NCI-H2107 (cell line): ENCODE measurements around the gene TMEM132E.

Source experiments
- DNase-seq: peaks from one replicate; lab custom pipeline; 2025; lab: John Stamatoyannopoulos, UW

Gene TMEM132E

GRCh38 chr17:34634551-34635160, 55.3 kb downstream of the TMEM132E start:
- no peak for DNase-seq

GRCh38 chr17:34635876-34636275, 56.5 kb downstream of the TMEM132E start:
- no peak for DNase-seq

- no peak for DNase-seq
Measured at GRCh38 chr17:34637041-34637547, 57.7 kb downstream of the TMEM132E start.

GRCh38 chr17:34637548-34638525, 58.5 kb downstream of the TMEM132E start:
- no peak for DNase-seq

DNA sequence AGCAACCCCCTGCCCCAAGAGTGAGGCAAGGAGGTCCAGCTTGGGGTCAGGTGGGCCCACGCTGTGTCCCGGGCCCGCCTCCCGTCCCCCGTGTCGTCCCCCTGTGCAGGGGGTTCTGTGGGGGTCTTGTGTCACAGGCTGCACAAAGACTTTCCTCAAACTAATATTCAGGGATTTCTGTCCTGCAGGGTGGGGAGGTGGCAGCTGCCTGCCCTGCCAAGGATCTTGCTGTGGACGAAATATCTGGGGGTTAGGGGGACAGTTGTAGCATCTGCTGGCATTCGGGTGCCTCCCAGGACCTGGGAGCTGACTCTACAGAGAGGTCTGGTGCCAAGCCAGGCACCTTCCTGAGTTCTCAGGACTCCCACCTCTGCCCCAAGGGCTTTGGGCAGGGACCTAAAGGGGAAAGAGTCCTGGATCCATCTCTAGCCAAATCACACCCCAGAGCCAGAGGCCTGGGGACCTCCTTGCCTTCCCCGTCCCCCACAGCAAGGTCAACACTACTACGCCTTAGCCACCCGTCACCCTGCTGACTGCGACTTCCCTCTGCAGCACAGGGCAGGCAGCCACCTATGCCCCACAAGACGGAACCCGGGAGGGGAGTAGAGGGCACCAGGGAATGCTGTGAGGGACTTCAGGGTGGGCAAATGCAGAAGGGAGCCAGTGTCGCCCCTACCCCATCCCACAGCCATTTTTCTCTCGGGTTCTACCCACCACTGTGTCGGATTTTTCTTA, 59.3 kb downstream of the TMEM132E start:
- DNase-seq: no peak

DNA sequence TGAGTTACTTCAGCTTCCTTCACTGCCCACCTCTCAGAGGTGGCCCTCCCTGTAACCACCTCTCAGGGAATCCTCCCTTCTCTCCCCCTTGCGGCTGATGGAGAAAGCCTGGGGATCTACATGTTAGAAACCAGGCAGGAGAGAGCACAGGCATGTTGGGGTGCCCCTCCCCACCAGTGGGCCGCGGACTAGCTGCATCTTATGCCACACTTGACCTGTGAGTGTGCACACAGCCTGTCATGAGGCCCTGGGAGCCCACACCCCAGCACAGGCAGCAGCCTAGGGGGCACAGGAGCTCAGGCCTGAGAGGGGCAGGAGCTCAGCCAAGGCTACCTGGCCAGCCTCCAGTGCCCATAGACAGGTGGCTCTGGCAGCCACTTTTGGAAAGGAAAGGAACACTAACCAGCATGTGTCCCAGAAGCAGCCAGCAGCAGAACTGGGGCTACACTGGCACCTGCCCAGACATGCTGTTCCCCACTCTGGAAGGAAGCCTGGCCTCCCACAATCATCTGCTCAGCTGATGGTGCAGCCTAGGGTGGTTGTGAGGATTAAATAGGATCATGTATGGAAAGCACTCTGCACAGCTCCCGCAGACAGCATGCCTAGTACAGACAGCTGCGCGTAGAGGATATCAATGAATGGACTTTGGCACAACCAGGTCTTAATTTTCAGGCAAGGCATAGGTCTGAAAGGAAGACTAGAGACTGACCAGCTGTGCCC, 60.5 kb downstream of the TMEM132E start:
- DNase-seq: peak; percentile 56

GRCh38 chr17:34641368-34641767, 62.0 kb downstream of the TMEM132E start:
- DNase-seq: no peak

DNA sequence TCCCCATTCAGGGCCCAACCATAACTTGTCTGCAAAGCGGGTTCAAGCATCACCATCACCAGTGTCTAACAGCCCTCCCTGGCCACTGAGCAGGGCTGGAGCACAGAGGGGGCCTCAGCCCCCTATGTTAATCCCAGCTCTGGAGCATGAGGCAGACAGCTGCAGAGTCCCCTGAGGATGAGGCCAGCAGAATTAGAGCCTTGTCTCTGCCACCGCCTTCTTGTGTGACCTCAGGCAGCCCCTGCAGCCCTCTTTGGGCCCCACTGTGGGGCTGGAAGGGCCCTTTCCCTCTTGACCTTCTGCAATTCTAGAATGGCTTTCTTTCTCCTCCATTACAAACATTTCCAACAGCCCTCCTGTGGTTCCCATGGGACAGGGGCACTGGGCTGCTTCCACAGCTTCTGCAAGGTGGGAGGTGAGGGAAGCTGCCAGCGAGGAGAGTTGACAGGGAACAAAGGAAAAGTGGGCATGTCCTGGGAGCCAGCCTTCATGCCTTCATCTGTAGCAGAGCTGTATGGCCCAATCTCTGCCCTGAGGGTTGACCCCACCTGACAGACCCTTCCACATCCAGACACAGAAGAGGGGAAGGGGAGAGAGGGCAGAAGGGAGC, 65.7 kb downstream of the TMEM132E start:
- no peak for DNase-seq

- peak; percentile 94 for DNase-seq
Measured at GRCh38 chr17:34645594-34645993, 66.2 kb downstream of the TMEM132E start.

- no peak for DNase-seq
Measured at GRCh38 chr17:34647511-34647910, 68.1 kb downstream of the TMEM132E start.

GRCh38 chr17:34650051-34650750, 70.8 kb downstream of the TMEM132E start:
- DNase-seq: no peak

- DNase-seq: no peak
Measured at GRCh38 chr17:34651402-34651811, 72.0 kb downstream of the TMEM132E start.

- no peak for DNase-seq
Measured at GRCh38 chr17:34652021-34652555, 72.7 kb downstream of the TMEM132E start.

GRCh38 chr17:34653511-34653910, 74.1 kb downstream of the TMEM132E start:
- no peak for DNase-seq

DNA sequence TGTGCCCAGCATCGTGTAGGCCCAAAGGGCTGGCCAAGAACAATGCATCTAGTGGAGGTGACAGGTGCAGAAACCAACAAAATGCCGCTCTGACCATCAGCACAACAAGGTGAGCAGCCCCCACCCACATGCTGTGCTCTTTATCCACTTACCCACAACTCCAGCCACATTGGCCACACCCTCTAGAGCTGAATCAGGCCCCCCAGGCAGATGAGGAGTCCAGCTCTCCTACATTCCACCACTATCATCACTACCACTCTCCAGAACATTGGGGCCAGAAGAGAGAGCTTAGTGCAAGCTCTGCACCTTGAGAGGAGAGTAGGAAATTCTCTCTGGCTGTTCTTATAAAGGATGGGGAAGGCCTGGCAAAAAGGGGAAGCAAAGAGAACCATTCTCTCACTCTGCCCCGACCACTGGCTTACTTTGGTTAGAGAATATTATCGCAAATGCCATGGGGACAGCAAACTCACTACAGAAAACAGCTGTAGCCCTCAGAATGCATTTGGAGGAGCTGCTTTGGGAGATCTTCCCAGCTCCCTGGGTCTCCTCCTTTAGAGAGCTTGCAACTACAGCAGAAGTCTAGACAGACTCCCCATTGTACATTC, 75.0 kb downstream of the TMEM132E start:
- DNase-seq: no peak

GRCh38 chr17:34654881-34655276, 75.5 kb downstream of the TMEM132E start:
- no peak for DNase-seq

GRCh38 chr17:34656801-34657200, 77.4 kb downstream of the TMEM132E start:
- DNase-seq: no peak

DNA sequence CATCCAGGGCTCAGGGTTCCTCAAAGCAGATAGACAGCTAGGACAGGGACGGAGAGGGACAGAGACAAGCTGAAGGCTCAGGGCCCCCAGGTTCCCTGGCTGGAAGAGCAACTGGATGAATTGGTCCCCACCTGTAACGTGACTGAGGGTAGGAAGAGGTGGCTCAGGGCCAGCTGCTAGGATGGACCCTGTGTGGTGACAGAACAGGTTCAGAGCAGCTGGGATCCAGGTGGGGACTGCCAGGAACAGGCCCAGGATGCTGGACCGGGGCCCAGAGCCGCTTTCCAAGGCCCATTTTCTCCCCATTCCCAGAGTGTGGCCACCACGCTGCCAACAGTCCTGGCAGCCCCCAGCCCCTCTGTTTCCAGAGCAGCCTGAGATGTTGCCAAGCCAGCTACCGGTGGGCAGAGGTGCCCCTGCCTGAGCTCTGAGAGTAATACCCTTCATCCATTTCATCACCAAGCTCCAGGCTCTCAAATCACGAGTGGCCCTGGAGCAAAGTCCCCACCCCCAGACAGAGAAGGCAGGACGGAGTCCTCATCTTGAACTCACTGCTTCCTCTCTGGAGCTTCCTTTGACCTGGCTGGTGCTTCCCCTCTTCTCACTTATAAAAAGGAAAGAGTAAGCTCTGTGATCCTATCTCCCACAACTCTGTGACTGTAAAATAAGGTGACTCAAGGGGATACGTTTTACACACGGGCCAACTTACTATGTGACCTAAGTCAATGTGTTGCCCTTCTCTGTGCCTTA, 79.6 kb downstream of the TMEM132E start:
- DNase-seq: no peak

DNA sequence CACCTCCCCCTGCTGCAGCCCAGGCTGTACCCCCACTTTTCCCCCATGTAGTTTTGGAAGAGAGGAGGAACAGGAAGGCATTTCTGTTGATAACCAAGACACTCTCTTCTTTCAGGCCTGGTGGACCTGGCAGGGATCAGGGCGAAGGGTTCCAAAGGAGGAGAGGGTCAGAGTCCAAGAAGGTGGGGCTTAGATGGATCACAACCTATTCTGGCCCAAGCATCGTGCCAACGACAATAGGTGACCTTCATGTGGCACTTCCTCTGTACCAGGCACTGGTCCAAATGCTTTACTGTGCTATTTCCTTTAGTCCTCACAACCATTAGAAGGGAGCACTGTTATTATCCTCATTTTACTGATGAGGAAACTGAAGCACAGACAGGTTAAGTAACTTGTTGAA, 84.3 kb downstream of the TMEM132E start:
- DNase-seq: no peak
